ENCODE data around the gene NOS3.

DNA sequence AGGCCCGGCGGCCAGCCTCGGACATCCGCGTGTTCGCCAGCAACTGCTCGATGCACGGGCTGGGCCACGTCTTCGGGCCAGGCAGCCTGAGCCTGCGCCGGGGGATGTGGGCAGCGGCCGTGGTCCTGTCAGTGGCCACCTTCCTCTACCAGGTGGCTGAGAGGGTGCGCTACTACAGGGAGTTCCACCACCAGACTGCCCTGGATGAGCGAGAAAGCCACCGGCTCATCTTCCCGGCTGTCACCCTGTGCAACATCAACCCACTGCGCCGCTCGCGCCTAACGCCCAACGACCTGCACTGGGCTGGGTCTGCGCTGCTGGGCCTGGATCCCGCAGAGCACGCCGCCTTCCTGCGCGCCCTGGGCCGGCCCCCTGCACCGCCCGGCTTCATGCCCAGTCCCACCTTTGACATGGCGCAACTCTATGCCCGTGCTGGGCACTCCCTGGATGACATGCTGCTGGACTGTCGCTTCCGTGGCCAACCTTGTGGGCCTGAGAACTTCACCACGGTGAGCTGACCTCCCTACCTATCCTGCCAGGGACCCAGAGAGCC is 58.2 kb downstream of the NOS3 start:
- TF ChIP-seq CTCF (IDR thresholded peaks at IDR 0.05; ENCODE audit: extremely low read depth in 1 of 2, insufficient read depth in 1 of 2, low read depth in 1 of 2, low read length in 2 of 2), result no peak
- TF ChIP-seq POLR2A (IDR thresholded peaks at IDR 0.05; ENCODE audit: low read depth, low read length), result no peak
- TF ChIP-seq MAX (IDR thresholded peaks at IDR 0.05; ENCODE audit: insufficient read depth, insufficient read length), result no peak
